Measurements from ENCODE around the gene KLK1.

GRCh38 chr19:50794876-50795663, 28.5 kb downstream of the KLK1 start:
- TF ChIP-seq POLR2AphosphoS5 (IDR thresholded peaks at IDR 0.05; ENCODE audit: low read depth, low read length) (peak; percentile 82), CTCF (IDR thresholded peaks at IDR 0.05) (peak; percentile 59; the same call in 1 of the 2 replicates)

Data from Panc1 (cell line).